GM12878 (cell line): ENCODE measurements around the gene GSS.

Experiments used
- CTCF ChIP-seq, 3 experiments: IDR thresholded peaks in 2 of 3; conservative IDR thresholded peaks in 1 of 3; 2 replicates each; pipeline ENCODE4 v1.5.1; 2011; ENCODE audit warnings: low read depth in 3 of 3, low read length in 3 of 3, mild to moderate bottlenecking in 3 of 3, control low read depth in 2 of 3, moderate library complexity in 2 of 3, inconsistent platforms in 1 of 3, mixed read lengths in 1 of 3; ENCODE audit not compliant: control insufficient read depth in 2 of 3, insufficient read depth in 1 of 3; ENCODE audit errors: extremely low read depth in 1 of 3
- CUX1 ChIP-seq: IDR thresholded peaks from 2 replicates; pipeline ENCODE4 v1.6.1; 2012; ENCODE audit warnings: improper control_type of control experiment, low read depth, low read length; ENCODE audit not compliant: insufficient replicate concordance
- EP300 ChIP-seq, 2 experiments: fragments of 150-350 bp in 1 of 2; IDR thresholded peaks; 2 replicates each; pipeline ENCODE4 v1.6.1; 2011 to 2012; ENCODE audit warnings: low read depth in 2 of 2, low read length in 2 of 2, borderline replicate concordance in 1 of 2, improper control_type of control experiment in 1 of 2, inconsistent platforms in 1 of 2; ENCODE audit not compliant: control insufficient read depth in 1 of 2
- ESRRA ChIP-seq: IDR thresholded peaks from 2 replicates; pipeline ENCODE4 v1.6.1; 2012; ENCODE audit warnings: mild to moderate bottlenecking, low read length, improper control_type of control experiment
- EZH2 ChIP-seq: IDR thresholded peaks from 2 replicates; pipeline ENCODE4 v1.6.1; 2012; ENCODE audit warnings: low read depth, mild to moderate bottlenecking, control low read depth, inconsistent platforms, low read length, borderline replicate concordance; ENCODE audit not compliant: control insufficient read depth
- JUNB ChIP-seq: IDR thresholded peaks from 2 replicates; pipeline ENCODE4 v1.6.1; 2016; ENCODE audit warnings: antibody characterized with exemption, mild to moderate bottlenecking
- NRF1 ChIP-seq: conservative IDR thresholded peaks from 2 replicates; pipeline ENCODE4 v1.6.1; 2011; ENCODE audit warnings: mild to moderate bottlenecking, low read depth, low read length, improper control_type of control experiment
- SIN3A ChIP-seq: IDR thresholded peaks from 2 replicates; pipeline ENCODE4 v1.6.1; 2012; ENCODE audit warnings: low read depth, low read length, improper control_type of control experiment
- STAT3 ChIP-seq: IDR thresholded peaks from 2 replicates; pipeline ENCODE4 v1.6.1; 2011; ENCODE audit warnings: low read depth, low read length, improper control_type of control experiment
- SUZ12 ChIP-seq: fragments of 200-600 bp; sonication (generic); IDR thresholded peaks from one replicate; pipeline ENCODE4 v1.6.1; 2018; ENCODE audit warnings: antibody characterized with exemption, mild to moderate bottlenecking; ENCODE audit not compliant: unreplicated experiment
- USF2 ChIP-seq: IDR thresholded peaks from 2 replicates; pipeline ENCODE4 v1.6.1; 2011; ENCODE audit warnings: low read depth, low read length, improper control_type of control experiment, borderline replicate concordance
- ZBTB11 ChIP-seq: fragments of 450-650 bp; formaldehyde crosslinking; IDR thresholded peaks from 2 replicates; pipeline ENCODE4 v1.5.0; 2022; ENCODE audit warnings: mild to moderate bottlenecking, missing genetic modification characterization

- TF ChIP-seq CUX1 (no peak), JUNB (no peak), CTCF (IDR thresholded peaks at IDR 0.05 in 2 of 3, conservative IDR thresholded peaks at IDR 0.05 in 1 of 3; ENCODE audit: control insufficient read depth in 2 of 3, extremely low read depth in 1 of 3, insufficient read depth in 1 of 3, low read depth in 3 of 3, low read length in 3 of 3) (no peak), NRF1 (no peak), SIN3A (no peak), ZBTB11 (CRISPR knock-in tag) (no peak), EZH2 (no peak), EP300 (IDR thresholded peaks at IDR 0.05; ENCODE audit: borderline replicate concordance in 1 of 2, control insufficient read depth in 1 of 2, low read depth in 2 of 2, low read length in 2 of 2) (no peak), ESRRA (no peak), SUZ12 (no peak), STAT3 (no peak), USF2 (no peak)
Measured at GRCh38 chr20:34940081-34940481, 15.5 kb downstream of the GSS start.
